ENCODE data around the gene HTRA2. TPM values are rescaled to one million over a fixed set of nuclear protein-coding genes. Genes with fewer than 3 reads are reported as not detected.

Gene HTRA2
- total and polyA plus RNA-seq, 9 of the 15 experiments (the other 6 are each of a cell fraction or from before 2014, with no cell fraction given): 54.2 to 71.2 (median 65.8) TPM

- TF ChIP-seq TFE3 (CRISPR knock-in tag; IDR thresholded peaks at IDR 0.05): no peak
- TF ChIP-seq ELF4 (CRISPR knock-in tag; IDR thresholded peaks at IDR 0.05): no peak
- TF ChIP-seq ZNF133 (CRISPR knock-in tag; IDR thresholded peaks at IDR 0.05): no peak
- TF ChIP-seq TCF7 (IDR thresholded peaks at IDR 0.05; ENCODE audit: borderline replicate concordance): no peak
- no peak for TF ChIP-seq NFE2L1 (tag; IDR thresholded peaks at IDR 0.05; ENCODE audit: borderline replicate concordance, low read depth)
- TF ChIP-seq GABPB2 (CRISPR knock-in tag; conservative IDR thresholded peaks at IDR 0.05): no peak
- no peak for TF ChIP-seq PATZ1 (CRISPR knock-in tag; IDR thresholded peaks at IDR 0.05; ENCODE audit: borderline replicate concordance)
- TF ChIP-seq ESRRB (CRISPR knock-in tag; IDR thresholded peaks at IDR 0.05; ENCODE audit: borderline replicate concordance): no peak
- peak; percentile 49 for TF ChIP-seq RBM25 (IDR thresholded peaks at IDR 0.05; ENCODE audit: low read depth, low read length, severe bottlenecking)
- no peak for TF ChIP-seq THRB (CRISPR knock-in tag; conservative IDR thresholded peaks at IDR 0.05)
- TF ChIP-seq E2F4 (CRISPR knock-in tag; IDR thresholded peaks at IDR 0.05; ENCODE audit: low read depth): no peak
- no peak for TF ChIP-seq ILF3 (IDR thresholded peaks at IDR 0.05; ENCODE audit: borderline replicate concordance)
- no peak for TF ChIP-seq NFIC (IDR thresholded peaks at IDR 0.05)
- TF ChIP-seq SMARCE1 (IDR thresholded peaks at IDR 0.05): 0 out of 2 replicates have a peak, but pooled peaks have one; percentile 13
- no peak for TF ChIP-seq ZKSCAN8 (CRISPR knock-in tag; IDR thresholded peaks at IDR 0.05)
- TF ChIP-seq PTRF (tag; IDR thresholded peaks at IDR 0.05): no peak
Measured at GRCh38 chr2:74551942-74552913, 22.5 kb downstream of the HTRA2 start (continued).

Measured in K562 (cell line).